ENCODE data around the gene PDCL2. TPM values are rescaled to one million over a fixed set of nuclear protein-coding genes. Genes with fewer than 3 reads are reported as not detected.

Gene PDCL2
- total and polyA plus RNA-seq, 2 of the 8 experiments (the other 6 are each of a cell fraction or from before 2014, with no cell fraction given), result not detected

GRCh38 chr4:55618546-55619143 lies 26.6 kb upstream of the PDCL2 start (continued):
- TF ChIP-seq GTF2F1 (IDR thresholded peaks at IDR 0.05; ENCODE audit: borderline replicate concordance, low read depth, low read length), result no peak
- TF ChIP-seq CHD1 (IDR thresholded peaks at IDR 0.05; ENCODE audit: low read depth, low read length), result no peak
- no peak for TF ChIP-seq RBBP5 (IDR thresholded peaks at IDR 0.05; ENCODE audit: borderline replicate concordance, low read depth, low read length)
- no peak for TF ChIP-seq KDM5A (IDR thresholded peaks at IDR 0.05; ENCODE audit: low read length)
- no peak for TF ChIP-seq TEAD4 (IDR thresholded peaks at IDR 0.05; ENCODE audit: low read depth, low read length)
- no peak for TF ChIP-seq USF2 (IDR thresholded peaks at IDR 0.05; ENCODE audit: low read length)

Measured in H1 (cell line).